Esophagus squamous epithelium (tissue), 5 donors: Measurements from ENCODE around the gene SCART1. TPM values are rescaled to one million over a fixed set of nuclear protein-coding genes. Genes with fewer than 3 reads are reported as not detected.

Experiments
- DNase-seq: peaks from one replicate; lab custom pipeline; 2025; lab: John Stamatoyannopoulos, UW
- H3K27ac ChIP-seq, 4 donors: fragments of 200-600 bp; sonication (generic); one replicate each; pipeline ENCODE4 v1.5.1; 2016 to 2019; ENCODE audit warnings: mild to moderate bottlenecking in 1 of 4
- H3K27me3 ChIP-seq, 4 donors: fragments of 200-600 bp; sonication (generic); 1 replicate in 3 of 4; 2 replicates in 1 of 4; pipeline versions ENCODE4 v1.5.1 to v1.6.0; 2017 to 2021; ENCODE audit warnings: antibody characterized with exemption in 1 of 4
- H3K36me3 ChIP-seq, 3 donors: fragments of 200-600 bp; sonication (generic); one replicate each; pipeline ENCODE4 v1.5.1; 2016 to 2019
- H3K4me1 ChIP-seq, 3 donors: fragments of 200-600 bp; sonication (generic); one replicate each; pipeline ENCODE4 v1.5.1; 2017 to 2019
- H3K4me3 ChIP-seq, 4 donors: fragments of 200-600 bp; sonication (generic); 1 replicate in 3 of 4; 2 replicates in 1 of 4; pipeline ENCODE4 v1.5.1; 2016 to 2019; ENCODE audit warnings: mild to moderate bottlenecking in 2 of 4, moderate library complexity in 1 of 4
- H3K9me3 ChIP-seq, 3 donors: fragments of 200-600 bp; sonication (generic); one replicate each; pipeline ENCODE4 v1.5.1; 2016 to 2019
- CTCF ChIP-seq, 6 experiments: fragments of 450-650 bp in 4 of 6; fragments of 200-600 bp in 2 of 6; sonication (generic) in 2 of 6; IDR thresholded peaks; one replicate each; pipeline ENCODE4 v1.5.1; 2016 to 2019; ENCODE audit warnings: antibody characterized with exemption in 6 of 6, mild to moderate bottlenecking in 4 of 6, moderate library complexity in 4 of 6
- POLR2A ChIP-seq, 4 donors: fragments of 450-650 bp; IDR thresholded peaks; one replicate each; pipeline ENCODE4 v1.6.1; 2017; ENCODE audit warnings: antibody characterized with exemption in 4 of 4, mild to moderate bottlenecking in 4 of 4, moderate library complexity in 3 of 4
- WGBS, 2 donors: methylation state at CpG; one replicate each; pipeline ENCODE4 v1.1.5; 2018; 5-methylcytosine and 5-hydroxymethylcytosine counted together
- intact Hi-C: fragments of 100-400 bp; cut with DNase I; formaldehyde crosslinking; loops from one replicate; pipeline ENCODE4 v1.15.0; 2022
- total RNA-seq, 4 donors: library from RNA; depleted of rRNA; stranded (reverse); fragments of >200 nt; gene quantifications; one replicate each; pipeline ENCODE4 v1.1.0, GENCODE V29; 2016
- donor health status: DM: yes; HTN: yes; CAD: no.

The SCART1 gene
- total RNA-seq, 4 donors from 2014 or later = 0.06 to 2.5 (median 0.35) TPM

- Histone ChIP-seq H3K36me3 (no peaks in the 10 kb centered on the region), H3K4me3 (no peak overlapping the region), H3K9me3 (peaks cover 0 to 39% (median 14%) of the 10 kb centered on the region in 3 donors), H3K4me1 (no peaks in the 10 kb centered on the region), H3K27ac (no peak overlapping the region), H3K27me3 (no peaks in the 10 kb centered on the region)
- WGBS, 2 donors = 89 to 91% methylated on average over 11 of the region's 11 CpGs
- DNase-seq = no peak
- TF ChIP-seq CTCF (IDR thresholded peaks at IDR 0.05) (no peak), POLR2A (IDR thresholded peaks at IDR 0.05) (no peak)
- intact Hi-C loops = no loop called here
These were observed 6.8 kb upstream of the SCART1 start for GRCh38 chr10:133446979-133447378.

GRCh38 chr10:133448120-133448519 lies 5.6 kb upstream of the SCART1 start:
- intact Hi-C loops = no loop called here
- Histone ChIP-seq H3K4me1 (no peaks in the 10 kb centered on the region), H3K27ac (no peak overlapping the region)

GRCh38 chr10:133451346-133451745 lies 2.4 kb upstream of the SCART1 start:
- intact Hi-C loops = no loop called here
- H3K4me1 ChIP-seq = no peaks in the 10 kb centered on the region
- H3K4me3 ChIP-seq = no peak overlapping the region
- H3K36me3 ChIP-seq = no peaks in the 10 kb centered on the region
- no peak for DNase-seq
- 55 to 64% methylated on average over 4 of the region's 4 CpGs for WGBS, 2 donors
- no peak overlapping the region for H3K27ac ChIP-seq
- H3K27me3 ChIP-seq = no peaks in the 10 kb centered on the region
- H3K9me3 ChIP-seq = peaks cover 0 to 31% (median 14%) of the 10 kb centered on the region in 3 donors
- TF ChIP-seq CTCF (IDR thresholded peaks at IDR 0.05) (no peak), POLR2A (IDR thresholded peaks at IDR 0.05) (no peak)

More at GRCh38 chr10:133448120-133448519, 5.6 kb upstream of the SCART1 start:
- Histone ChIP-seq H3K27me3 (no peaks in the 10 kb centered on the region), H3K9me3 (peaks cover 0 to 39% (median 14%) of the 10 kb centered on the region in 3 donors), H3K36me3 (no peaks in the 10 kb centered on the region), H3K4me3 (no peak overlapping the region)
- no peak for TF ChIP-seq CTCF (IDR thresholded peaks at IDR 0.05)
- DNase-seq = no peak

- Histone ChIP-seq H3K9me3 (peaks cover 0 to 20% (median 14%) of the 10 kb centered on the region in 3 donors), H3K27ac (no peak overlapping the region), H3K36me3 (no peaks in the 10 kb centered on the region), H3K4me3 (no peak overlapping the region), H3K27me3 (no peaks in the 10 kb centered on the region), H3K4me1 (no peaks in the 10 kb centered on the region)
- intact Hi-C loops = no loop called here
- TF ChIP-seq CTCF (IDR thresholded peaks at IDR 0.05) (no peak), POLR2A (IDR thresholded peaks at IDR 0.05) (no peak)
- 74 to 84% methylated on average over 4 of the region's 4 CpGs for WGBS, 2 donors
- DNase-seq = no peak
These were observed 1.3 kb upstream of the SCART1 start for GRCh38 chr10:133452453-133452852.

- Histone ChIP-seq H3K27ac (no peak overlapping the region), H3K36me3 (no peaks in the 10 kb centered on the region), H3K27me3 (no peaks in the 10 kb centered on the region), H3K4me3 (no peak overlapping the region), H3K9me3 (peaks cover 0 to 2% (median 0%) of the 10 kb centered on the region in 3 donors), H3K4me1 (no peaks in the 10 kb centered on the region)
- no peak for DNase-seq
- TF ChIP-seq CTCF (IDR thresholded peaks at IDR 0.05) (no peak), POLR2A (IDR thresholded peaks at IDR 0.05) (no peak)
- WGBS, 2 donors = 81 to 89% methylated on average over 6 to 8 of the region's 10 CpGs
- intact Hi-C loops = no loop called here
These were observed 604 bp downstream of the SCART1 start for GRCh38 chr10:133454204-133454893.
